HUES64 (cell line): ENCODE results near the gene TBC1D22A.

ENCODE experiments used
- H3K27ac ChIP-seq: 2 replicates; pipeline ENCODE4 v1.7.0; 2013; ENCODE audit warnings: low read depth, low read length, inconsistent platforms
- H3K27me3 ChIP-seq: 2 replicates; pipeline ENCODE4 v1.6.1; 2013; ENCODE audit warnings: mild to moderate bottlenecking, low read length; ENCODE audit not compliant: insufficient read depth
- H3K36me3 ChIP-seq: 2 replicates; pipeline ENCODE4 v1.6.1; 2013; ENCODE audit warnings: mild to moderate bottlenecking, low read length; ENCODE audit not compliant: insufficient read depth
- H3K4me1 ChIP-seq: 2 replicates; pipeline ENCODE4 v1.6.1; 2013; ENCODE audit warnings: mild to moderate bottlenecking, low read length, moderate library complexity; ENCODE audit not compliant: insufficient read depth
- H3K4me3 ChIP-seq: 2 replicates; pipeline ENCODE4 v1.5.1; 2013; ENCODE audit warnings: mild to moderate bottlenecking, low read length, moderate library complexity
- H3K9ac ChIP-seq: 2 replicates; pipeline ENCODE4 v1.6.1; 2013; ENCODE audit warnings: mild to moderate bottlenecking, low read depth, low read length
- H3K9me3 ChIP-seq: 2 replicates; pipeline ENCODE4 v1.6.1; 2013; ENCODE audit warnings: low read depth, low read length; ENCODE audit not compliant: insufficient read depth
- WGBS: fragments of 150-250, 120-280 bp; methylation state at CpG from one replicate; pipeline ENCODE4 v1.1.7; 2013; ENCODE audit warnings: missing lambda C conversion rate; 5-methylcytosine and 5-hydroxymethylcytosine counted together

The TBC1D22A gene

DNA sequence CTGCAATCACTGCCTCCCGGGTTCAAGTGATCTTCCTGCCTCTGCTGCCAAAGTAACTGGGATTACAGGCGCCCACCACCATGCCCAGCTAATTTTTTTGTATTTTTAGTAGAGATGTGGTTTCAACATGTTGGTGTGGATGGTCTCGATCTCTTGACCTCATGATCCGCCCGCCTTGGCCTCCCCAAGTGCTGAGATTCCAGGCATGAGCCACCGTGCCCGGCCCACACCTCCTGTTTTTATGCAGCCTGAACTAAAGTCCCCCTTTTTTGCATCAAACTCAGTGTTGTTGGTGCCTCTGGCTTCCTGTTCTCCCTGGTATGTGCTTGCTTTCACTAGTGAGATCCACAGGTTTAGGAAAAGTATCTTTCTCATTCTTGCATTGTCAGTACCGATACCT, 4.2 kb downstream of the TBC1D22A start:
- no peaks in the 10 kb centered on the region for H3K9me3 ChIP-seq
- H3K4me3 ChIP-seq: no peak overlapping the region
- no peak overlapping the region for H3K9ac ChIP-seq
- no peak overlapping the region for H3K27ac ChIP-seq
- no peaks in the 10 kb centered on the region for H3K27me3 ChIP-seq
- 95% methylated on average over 8 of the region's 8 CpGs for WGBS
- peaks cover 3% of the 10 kb centered on the region; the same call in 1 of the 2 replicates for H3K36me3 ChIP-seq
- peaks cover 3% of the 10 kb centered on the region; the same call in 1 of the 2 replicates for H3K4me1 ChIP-seq

DNA sequence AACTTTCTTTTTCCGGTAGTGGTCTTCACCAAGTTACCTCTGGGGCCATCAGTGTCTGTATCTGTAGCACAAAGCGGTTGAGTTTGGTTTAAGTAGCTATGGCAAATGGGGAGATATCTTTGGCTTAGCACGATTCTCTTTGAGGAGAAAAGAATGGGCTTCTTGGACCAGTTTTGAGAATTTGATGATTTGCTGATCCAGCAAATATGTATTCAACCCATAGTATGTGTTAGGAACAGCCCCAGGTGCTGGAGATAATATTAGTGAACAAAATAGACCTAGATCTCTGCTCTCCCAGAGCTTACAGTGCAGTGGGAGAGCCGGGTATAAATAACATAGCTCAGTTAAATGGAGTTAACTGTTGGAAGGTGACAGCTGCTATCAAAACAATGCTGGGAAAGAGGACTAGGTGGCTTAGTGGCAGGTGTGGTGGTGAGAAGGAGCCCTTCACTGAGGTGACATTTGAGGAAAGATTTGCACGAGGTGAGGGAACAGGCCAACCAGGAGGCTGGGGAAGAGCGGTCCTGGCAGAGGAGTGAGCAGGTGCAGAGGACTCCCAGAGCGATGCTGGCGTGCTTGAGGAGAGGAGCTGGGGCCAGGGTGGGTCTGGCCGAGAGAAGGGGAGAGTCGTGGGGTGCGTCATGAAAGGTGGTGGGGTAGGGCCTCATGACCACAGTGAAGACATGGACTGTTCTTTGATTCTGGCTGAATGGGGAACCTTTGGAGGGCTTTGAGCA, 5.0 kb downstream of the TBC1D22A start:
- 95% methylated on average over 11 of the region's 11 CpGs for WGBS
- H3K4me3 ChIP-seq: no peak overlapping the region
- no peak overlapping the region for H3K9ac ChIP-seq

DNA sequence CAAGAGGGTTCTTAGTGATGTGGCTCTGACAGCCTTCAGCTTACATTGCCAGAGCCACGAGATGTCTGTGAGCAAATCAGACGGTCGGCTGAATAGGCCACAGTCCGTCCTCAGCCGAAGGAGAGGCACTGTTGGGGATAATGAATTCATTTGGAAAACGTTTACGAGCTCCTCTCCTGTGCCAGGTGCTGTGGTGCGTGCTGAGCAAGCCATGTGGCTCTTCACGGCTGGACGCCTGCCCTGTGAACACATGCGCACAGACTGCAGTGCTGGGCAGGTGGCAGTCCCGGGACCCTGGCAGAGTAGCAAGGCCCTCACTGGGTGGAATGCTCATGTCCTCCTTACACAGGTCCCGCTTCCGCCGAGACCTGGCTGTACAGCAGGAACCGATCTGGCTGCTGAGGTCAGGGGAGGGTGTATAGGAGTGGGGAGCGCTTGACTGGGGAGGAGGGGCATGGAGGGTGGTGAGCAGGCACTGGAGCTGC, 6.8 kb downstream of the TBC1D22A start:
- Histone ChIP-seq H3K27me3 (no peaks in the 10 kb centered on the region), H3K9ac (no peak overlapping the region; the same call in 1 of the 2 replicates), H3K27ac (no peak overlapping the region), H3K4me3 (no peak overlapping the region), H3K36me3 (peaks cover 3% of the 10 kb centered on the region; the same call in 1 of the 2 replicates), H3K4me1 (peaks cover 3% of the 10 kb centered on the region), H3K9me3 (no peaks in the 10 kb centered on the region)
- WGBS: 93% methylated on average over 17 of the region's 17 CpGs

More for the DNA sequence above, 5.0 kb downstream of the TBC1D22A start:
- no peaks in the 10 kb centered on the region for H3K27me3 ChIP-seq
- H3K36me3 ChIP-seq: peaks cover 3% of the 10 kb centered on the region; the same call in 1 of the 2 replicates
- peaks cover 3% of the 10 kb centered on the region; the same call in 1 of the 2 replicates for H3K4me1 ChIP-seq
- no peak overlapping the region for H3K27ac ChIP-seq
- H3K9me3 ChIP-seq: no peaks in the 10 kb centered on the region

GRCh38 chr22:46769706-46770105, 7.3 kb downstream of the TBC1D22A start:
- peaks cover 3% of the 10 kb centered on the region; the same call in 1 of the 2 replicates for H3K36me3 ChIP-seq
- WGBS: 92% methylated on average over 6 of the region's 6 CpGs
- H3K27me3 ChIP-seq: no peaks in the 10 kb centered on the region
- H3K4me1 ChIP-seq: peaks cover 8% of the 10 kb centered on the region
- no peak overlapping the region for H3K27ac ChIP-seq
- no peak overlapping the region for H3K9ac ChIP-seq
- H3K9me3 ChIP-seq: no peaks in the 10 kb centered on the region
- no peak overlapping the region for H3K4me3 ChIP-seq

GRCh38 chr22:46770151-46770641, 7.7 kb downstream of the TBC1D22A start:
- no peak overlapping the region for H3K9ac ChIP-seq
- no peaks in the 10 kb centered on the region for H3K27me3 ChIP-seq
- no peak overlapping the region for H3K4me3 ChIP-seq
- 93% methylated on average over 14 of the region's 14 CpGs for WGBS
- H3K27ac ChIP-seq: no peak overlapping the region
- no peaks in the 10 kb centered on the region for H3K36me3 ChIP-seq
- peaks cover 13% of the 10 kb centered on the region for H3K4me1 ChIP-seq
- no peaks in the 10 kb centered on the region for H3K9me3 ChIP-seq

GRCh38 chr22:46770726-46771125, 8.3 kb downstream of the TBC1D22A start:
- WGBS: 95% methylated on average over 7 of the region's 9 CpGs
- no peaks in the 10 kb centered on the region for H3K36me3 ChIP-seq
- H3K27ac ChIP-seq: no peak overlapping the region
- no peaks in the 10 kb centered on the region for H3K27me3 ChIP-seq
- peaks cover 18% of the 10 kb centered on the region for H3K4me1 ChIP-seq
- no peak overlapping the region for H3K4me3 ChIP-seq
- H3K9ac ChIP-seq: no peak overlapping the region
- H3K9me3 ChIP-seq: no peaks in the 10 kb centered on the region

DNA sequence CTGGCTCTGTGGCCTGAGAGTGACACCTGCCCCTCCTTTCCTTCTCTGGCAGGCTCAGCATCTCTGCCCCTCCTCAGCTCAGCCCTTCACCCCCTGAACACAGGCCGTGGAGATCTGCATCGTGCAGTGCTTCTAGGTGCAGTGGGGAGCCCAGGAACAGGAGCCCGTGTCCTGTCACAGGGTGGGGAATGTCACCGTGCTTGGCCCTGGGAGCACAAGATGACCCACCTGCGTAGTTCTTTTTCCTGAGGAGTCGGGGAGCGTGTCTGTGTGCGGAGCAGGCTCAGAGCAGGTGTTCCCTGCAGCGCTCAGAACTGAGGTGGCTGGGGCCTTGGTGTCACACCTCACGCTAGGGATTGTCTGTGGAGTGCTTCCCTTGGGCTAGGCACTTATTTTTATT, 10.6 kb downstream of the TBC1D22A start:
- 91% methylated on average over 10 of the region's 10 CpGs for WGBS
- Histone ChIP-seq H3K9ac (no peak overlapping the region), H3K36me3 (no peaks in the 10 kb centered on the region), H3K27me3 (no peaks in the 10 kb centered on the region), H3K4me3 (no peak overlapping the region), H3K27ac (peak overlapping the region; percentile 21; the same call in 1 of the 2 replicates), H3K9me3 (no peaks in the 10 kb centered on the region), H3K4me1 (peaks cover 21% of the 10 kb centered on the region)

DNA sequence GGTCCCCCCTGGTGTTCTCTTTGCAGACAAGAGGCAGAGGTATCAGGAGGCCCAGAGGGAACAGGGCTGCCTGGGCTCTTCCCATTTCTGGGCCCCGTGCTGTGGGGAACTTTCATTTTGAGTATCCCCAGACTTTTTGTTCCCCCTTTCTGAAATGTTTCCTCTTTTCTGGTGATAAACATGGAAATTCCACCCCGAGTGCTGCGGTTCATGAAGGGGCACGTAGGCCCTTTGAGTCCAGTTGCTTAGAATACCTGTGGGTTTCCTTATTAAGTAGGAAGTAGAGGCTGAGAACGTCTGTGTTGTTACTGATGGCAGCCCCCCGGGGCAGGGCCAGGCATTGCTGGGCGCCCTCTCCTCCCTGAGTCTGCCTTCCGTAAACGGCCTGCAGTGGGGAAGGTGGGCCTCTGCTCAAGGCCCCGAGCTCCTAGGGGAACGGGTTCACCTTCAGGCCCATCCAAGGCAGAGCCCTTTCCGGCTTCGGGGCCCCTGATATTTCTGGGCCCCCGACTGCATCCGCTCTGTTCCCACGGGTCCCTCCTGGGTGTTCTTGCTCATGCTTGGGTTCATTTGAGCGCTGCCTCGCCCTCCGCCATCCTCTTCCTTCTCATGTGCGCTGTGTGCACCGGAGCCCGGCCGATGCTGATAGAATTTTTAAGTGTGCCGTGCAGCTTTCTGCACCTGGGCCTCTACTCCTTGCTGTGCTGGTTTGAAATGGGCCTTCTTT, 12.0 kb downstream of the TBC1D22A start:
- peak overlapping the region; percentile 80 for H3K27ac ChIP-seq
- H3K27me3 ChIP-seq: no peaks in the 10 kb centered on the region
- H3K9me3 ChIP-seq: no peaks in the 10 kb centered on the region
- H3K36me3 ChIP-seq: no peaks in the 10 kb centered on the region
- 78% methylated on average over 24 of the region's 24 CpGs for WGBS
- peak overlapping the region; percentile 60 for H3K9ac ChIP-seq
- no peak overlapping the region for H3K4me3 ChIP-seq
- peaks cover 21% of the 10 kb centered on the region for H3K4me1 ChIP-seq

GRCh38 chr22:46774980-46775849, 12.8 kb downstream of the TBC1D22A start:
- Histone ChIP-seq H3K36me3 (no peaks in the 10 kb centered on the region), H3K9ac (peak overlapping the region; percentile 44; the same call in 1 of the 2 replicates), H3K9me3 (no peaks in the 10 kb centered on the region), H3K4me1 (peaks cover 21% of the 10 kb centered on the region), H3K27me3 (no peaks in the 10 kb centered on the region), H3K4me3 (no peak overlapping the region), H3K27ac (peak overlapping the region; percentile 80)
- WGBS: 86% methylated on average over 20 of the region's 20 CpGs

GRCh38 chr22:46775850-46776826, 13.7 kb downstream of the TBC1D22A start:
- WGBS: 92% methylated on average over 22 of the region's 22 CpGs
- H3K9me3 ChIP-seq: no peaks in the 10 kb centered on the region
- H3K36me3 ChIP-seq: no peaks in the 10 kb centered on the region
- peaks cover 21% of the 10 kb centered on the region for H3K4me1 ChIP-seq
- no peaks in the 10 kb centered on the region for H3K27me3 ChIP-seq
- H3K9ac ChIP-seq: no peak overlapping the region
- H3K4me3 ChIP-seq: no peak overlapping the region
- no peak overlapping the region for H3K27ac ChIP-seq
